CD4-positive, alpha-beta T cell treated with Interleukin-6 at 100 ng/mL for 8 hours (primary cell): ENCODE data around the gene OR4C13.
"Not testable (repeated sequence)": the region's sequence is repeated elsewhere in the genome, so short reads cannot be mapped to it uniquely, and the experiment has no call there.

Experiments used
- DNase-seq: peaks from one replicate; pipeline ENCODE4 v3.0.0-alpha.2; 2020; ENCODE audit warnings: mixed read lengths, low spot score

The OR4C13 gene

GRCh38 chr11:49952091-49952490 lies at the start of gene OR4C13:
Gene OR4C13 (plus strand): TSS chr11:49952391. CDS start chr11:49952423, 32 bp downstream.
- DNase-seq = no peak

GRCh38 chr11:49911516-49911915 lies 40.7 kb upstream of the OR4C13 start:
- DNase-seq = not testable (repeated sequence)

- DNase-seq = not testable (repeated sequence)
These were observed 3.5 kb upstream of the OR4C13 start for GRCh38 chr11:49948701-49949100.

DNA sequence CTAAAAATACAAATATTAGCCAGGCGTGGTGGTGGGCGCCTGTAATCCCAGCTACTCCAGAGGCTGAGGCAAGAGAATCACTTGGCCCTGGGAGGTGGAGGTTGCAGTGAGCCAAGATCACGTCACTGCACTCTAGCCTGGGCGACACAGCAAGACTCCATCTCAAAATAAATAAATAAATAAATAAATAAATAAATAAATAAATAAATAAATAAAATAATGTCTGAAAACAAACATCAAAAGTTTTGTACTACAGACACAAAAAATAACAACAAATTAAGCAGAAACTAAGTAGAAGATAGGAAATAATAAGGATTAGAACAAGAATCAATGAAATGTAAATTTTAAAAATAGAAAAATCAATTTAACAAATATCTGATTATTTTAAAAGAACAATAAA lies 21.2 kb downstream of the OR4C13 start:
- DNase-seq = not testable (repeated sequence)

DNA sequence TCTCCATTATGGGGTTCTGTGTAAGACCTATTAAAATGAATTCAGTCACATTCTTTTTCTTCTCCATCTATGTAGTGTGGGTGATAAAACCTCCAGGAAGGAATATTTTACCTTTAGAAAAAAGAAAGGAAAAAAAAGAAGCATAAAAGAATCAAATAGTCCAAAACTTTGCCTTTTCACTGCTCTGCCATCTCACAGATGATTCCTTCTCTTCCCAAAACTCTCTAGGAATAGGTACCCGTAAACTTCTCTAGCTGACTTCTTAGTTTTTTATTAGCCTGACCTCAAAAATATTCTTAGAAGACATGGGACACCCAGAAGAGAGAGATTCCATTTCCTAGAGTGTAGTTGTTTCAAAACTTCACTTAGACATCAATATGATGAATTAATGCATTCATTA lies 30.2 kb downstream of the OR4C13 start, which contains the start of gene OR4C12:
Gene OR4C12, minus strand, starts transcription at position 101 of the 400 bp plus-strand sequence. Its CDS starts 34 bp downstream, at position 67.
- DNase-seq = not testable (repeated sequence)

- no peak for DNase-seq
These were observed 43.4 kb downstream of the OR4C13 start for GRCh38 chr11:49995565-49995964.
